Endothelial cell of umbilical vein (primary cell): ENCODE results near the gene CDX1.

Source experiments
- FOS ChIP-seq: IDR thresholded peaks from 2 replicates; pipeline ENCODE4 v1.6.1; 2011; ENCODE audit warnings: mild to moderate bottlenecking, low read length, moderate library complexity, borderline replicate concordance; ENCODE audit not compliant: insufficient read depth
- POLR2AphosphoS5 ChIP-seq: IDR thresholded peaks from 2 replicates; pipeline ENCODE4 v1.6.1; 2012; ENCODE audit warnings: low read depth, mild to moderate bottlenecking, control low read depth, low read length, moderate library complexity; ENCODE audit not compliant: insufficient read depth
- TF ChIP-seq, protein P1 (sequence below), 2 donors: IDR thresholded peaks; 1 replicate in 1 of 2; 2 replicates in 1 of 2; pipeline ENCODE4 v1.5.1; 2011; ENCODE audit warnings: low read length in 2 of 2, mild to moderate bottlenecking in 2 of 2, moderate library complexity in 2 of 2, control low read depth in 1 of 2, inconsistent platforms in 1 of 2, low read depth in 1 of 2; ENCODE audit not compliant: insufficient read depth in 1 of 2; ENCODE audit errors: extremely low read depth in 1 of 2

DNA sequence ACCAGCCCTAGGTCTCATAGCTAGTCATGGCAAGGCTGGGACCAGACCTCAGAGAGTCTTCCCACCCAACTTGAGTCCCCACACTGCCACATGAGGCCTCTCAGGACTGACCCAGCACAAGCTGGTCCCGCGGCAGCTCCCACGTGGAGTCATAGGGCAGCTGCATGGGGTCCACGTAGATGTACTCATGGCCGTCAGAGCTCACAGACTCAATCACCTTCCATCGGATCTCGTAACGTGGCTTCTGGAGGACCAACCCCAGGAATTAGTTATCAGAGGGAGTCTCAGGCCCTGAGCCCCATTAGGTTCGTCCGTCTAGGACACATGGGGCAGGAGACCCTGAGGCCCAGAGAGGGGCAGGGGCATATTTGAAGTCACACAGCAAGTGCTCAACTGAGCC lies 41.2 kb upstream of the CDX1 start:
- TF ChIP-seq, protein P1, sequence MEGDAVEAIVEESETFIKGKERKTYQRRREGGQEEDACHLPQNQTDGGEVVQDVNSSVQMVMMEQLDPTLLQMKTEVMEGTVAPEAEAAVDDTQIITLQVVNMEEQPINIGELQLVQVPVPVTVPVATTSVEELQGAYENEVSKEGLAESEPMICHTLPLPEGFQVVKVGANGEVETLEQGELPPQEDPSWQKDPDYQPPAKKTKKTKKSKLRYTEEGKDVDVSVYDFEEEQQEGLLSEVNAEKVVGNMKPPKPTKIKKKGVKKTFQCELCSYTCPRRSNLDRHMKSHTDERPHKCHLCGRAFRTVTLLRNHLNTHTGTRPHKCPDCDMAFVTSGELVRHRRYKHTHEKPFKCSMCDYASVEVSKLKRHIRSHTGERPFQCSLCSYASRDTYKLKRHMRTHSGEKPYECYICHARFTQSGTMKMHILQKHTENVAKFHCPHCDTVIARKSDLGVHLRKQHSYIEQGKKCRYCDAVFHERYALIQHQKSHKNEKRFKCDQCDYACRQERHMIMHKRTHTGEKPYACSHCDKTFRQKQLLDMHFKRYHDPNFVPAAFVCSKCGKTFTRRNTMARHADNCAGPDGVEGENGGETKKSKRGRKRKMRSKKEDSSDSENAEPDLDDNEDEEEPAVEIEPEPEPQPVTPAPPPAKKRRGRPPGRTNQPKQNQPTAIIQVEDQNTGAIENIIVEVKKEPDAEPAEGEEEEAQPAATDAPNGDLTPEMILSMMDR (IDR thresholded peaks at IDR 0.05; ENCODE audit: extremely low read depth in 1 of 2, insufficient read depth in 1 of 2, low read depth in 1 of 2, low read length in 2 of 2): no peak
- TF ChIP-seq FOS (no peak), POLR2AphosphoS5 (no peak)
